Left ventricle myocardium inferior (tissue), 1 donor: ENCODE measurements around the gene VAV3. TPM values are rescaled to one million over a fixed set of nuclear protein-coding genes. Genes with fewer than 3 reads are reported as not detected.

ENCODE experiments used
- DNase-seq: peaks from one replicate; pipeline ENCODE4 v3.0.0-alpha.2; 2020
- H3K27ac ChIP-seq: fragments of 200-600 bp; replicated peaks from 2 replicates; pipeline ENCODE4 v1.8.0; 2021
- H3K27me3 ChIP-seq: fragments of 200-600 bp; 2 replicates; pipeline ENCODE4 v1.8.0; 2021; ENCODE audit warnings: low read depth
- H3K36me3 ChIP-seq: fragments of 200-600 bp; 2 replicates; pipeline ENCODE4 v1.8.0; 2021
- H3K4me1 ChIP-seq: fragments of 200-600 bp; 2 replicates; pipeline ENCODE4 v1.8.0; 2021
- H3K4me3 ChIP-seq: fragments of 200-600 bp; 2 replicates; pipeline ENCODE4 v1.8.0; 2021; ENCODE audit warnings: mild to moderate bottlenecking, moderate library complexity
- H3K9me3 ChIP-seq: fragments of 200-600 bp; replicated peaks from 2 replicates; pipeline ENCODE4 v1.8.0; 2021
- CTCF ChIP-seq: fragments of 200-600 bp; IDR thresholded peaks from 2 replicates; pipeline ENCODE4 v1.8.0; 2021; ENCODE audit warnings: antibody characterized with exemption, mild to moderate bottlenecking, borderline replicate concordance
- intact Hi-C: fragments of 100-400 bp; cut with micrococcal nuclease; formaldehyde crosslinking; loops from one replicate; pipeline ENCODE4 v1.11.0; 2022
- total RNA-seq: library from RNA; stranded (reverse); fragmentation: NEBNext Ultra II Directional; extraction: Animal tissue kit (Norgen Biotek cat#: 25700); gene quantifications from one replicate; pipeline ENCODE4 v1.2.1, GENCODE V29; 2021
- donor health status: DM: no; HTN: yes; CAD: no; lungs with severe emphysema.

Gene VAV3
- total RNA-seq, 1 donor from 2014 or later = 1.4 TPM

GRCh38 chr1:107936498-107937481 lies 28.2 kb downstream of the VAV3 start:
- Histone ChIP-seq H3K27ac (peak overlapping the region; percentile 73), H3K36me3 (no peaks in the 10 kb centered on the region), H3K4me3 (peak overlapping the region; percentile 5), H3K27me3 (no peaks in the 10 kb centered on the region), H3K9me3 (no peaks in the 10 kb centered on the region), H3K4me1 (peaks cover 25% of the 10 kb centered on the region)
- DNase-seq = no peak
- intact Hi-C loops = no loop called here
- no peak for TF ChIP-seq CTCF

- TF ChIP-seq CTCF = no peak
- intact Hi-C loops = no loop called here
- Histone ChIP-seq H3K4me3 (no peak overlapping the region), H3K9me3 (no peaks in the 10 kb centered on the region), H3K27me3 (no peaks in the 10 kb centered on the region), H3K4me1 (peaks cover 25% of the 10 kb centered on the region), H3K36me3 (no peaks in the 10 kb centered on the region), H3K27ac (no peak overlapping the region)
- DNase-seq = no peak
Observed at GRCh38 chr1:107935396-107936064, 29.4 kb downstream of the VAV3 start.

GRCh38 chr1:107934578-107934977 lies 30.4 kb downstream of the VAV3 start:
- H3K27ac ChIP-seq = no peak overlapping the region
- intact Hi-C loops = no loop called here

GRCh38 chr1:107933736-107934135 lies 31.2 kb downstream of the VAV3 start:
- no peaks in the 10 kb centered on the region for H3K27me3 ChIP-seq

More at GRCh38 chr1:107934578-107934977, 30.4 kb downstream of the VAV3 start:
- no peaks in the 10 kb centered on the region for H3K36me3 ChIP-seq
- H3K4me3 ChIP-seq = no peak overlapping the region
- H3K9me3 ChIP-seq = no peaks in the 10 kb centered on the region
- TF ChIP-seq CTCF = no peak
- no peaks in the 10 kb centered on the region for H3K27me3 ChIP-seq
- H3K4me1 ChIP-seq = peaks cover 25% of the 10 kb centered on the region
- DNase-seq = no peak

More at GRCh38 chr1:107933736-107934135, 31.2 kb downstream of the VAV3 start:
- intact Hi-C loops = no loop called here
- Histone ChIP-seq H3K4me3 (no peak overlapping the region), H3K4me1 (peaks cover 25% of the 10 kb centered on the region), H3K9me3 (no peaks in the 10 kb centered on the region), H3K27ac (no peak overlapping the region), H3K36me3 (no peaks in the 10 kb centered on the region)
- DNase-seq = no peak
- no peak for TF ChIP-seq CTCF
